GM18907 (cell line): Measurements from ENCODE around the gene CTRL.
"Not testable (repeated sequence)": the region's sequence is repeated elsewhere in the genome, so short reads cannot be mapped to it uniquely, and the experiment has no call there.

Experiments used
- ATAC-seq: cut with Tn5 transposase; IDR thresholded peaks from one replicate; pipeline ENCODE4 v1.9.1; 2021; ENCODE audit warnings: mild to moderate bottlenecking, moderate library complexity; ENCODE audit not compliant: unreplicated experiment

Gene CTRL

GRCh38 chr16:67931712-67932461 is at the start of gene CTRL:
CTRL (minus strand) TSS chr16:67931862; CDS start chr16:67931852, 10 bp downstream.
- no peak for ATAC-seq

GRCh38 chr16:67979955-67980678 is 48.5 kb upstream of the CTRL start, which contains the start of gene DPEP3:
DPEP3 (minus strand) TSS chr16:67980499; CDS start chr16:67980380, 119 bp downstream.
- ATAC-seq: no peak

- ATAC-seq: no peak
Observed at GRCh38 chr16:67977469-67978227, 46.0 kb upstream of the CTRL start.

- ATAC-seq: no peak
Observed at GRCh38 chr16:67977005-67977404, 45.3 kb upstream of the CTRL start.

GRCh38 chr16:67976205-67976604 is 44.5 kb upstream of the CTRL start:
- no peak for ATAC-seq

- no peak for ATAC-seq
Observed at GRCh38 chr16:67975321-67976105, 43.9 kb upstream of the CTRL start.

- ATAC-seq: not testable (repeated sequence)
Observed at GRCh38 chr16:67972285-67972684, 40.6 kb upstream of the CTRL start.

GRCh38 chr16:67971111-67971510 is 39.4 kb upstream of the CTRL start:
- ATAC-seq: no peak

GRCh38 chr16:67969254-67970039 is 37.8 kb upstream of the CTRL start:
- peak; percentile 6 for ATAC-seq

GRCh38 chr16:67968400-67969253 is 37.0 kb upstream of the CTRL start, which contains the start of gene SLC12A4:
SLC12A4 (minus strand) TSS chr16:67968637; CDS start chr16:67968553, 84 bp downstream.
- ATAC-seq: peak; percentile 70

- ATAC-seq: peak; percentile 23
Observed at GRCh38 chr16:67967958-67968399, 36.3 kb upstream of the CTRL start.

- ATAC-seq: no peak
Observed at GRCh38 chr16:67967183-67967957, 35.7 kb upstream of the CTRL start.

- no peak for ATAC-seq
Observed at GRCh38 chr16:67966549-67967182, 35.0 kb upstream of the CTRL start.

GRCh38 chr16:67965668-67966548 is 34.2 kb upstream of the CTRL start:
- ATAC-seq: no peak

- no peak for ATAC-seq
Observed at GRCh38 chr16:67964477-67965131, 32.9 kb upstream of the CTRL start.
